DMS53 treated with DMSO at 0.1 percent for 48 hours (cell line): ENCODE data around the gene ITGAE.
A peak's percentile ranks its signal among the peaks of the same experiment; 100 is the strongest.
"Not testable (repeated sequence)": the region's sequence is repeated elsewhere in the genome, so short reads cannot be mapped to it uniquely, and the experiment has no call there.

ENCODE experiments used
- DNase-seq: peaks from one replicate; lab custom pipeline; 2025; ENCODE audit not compliant: unreplicated experiment; lab: John Stamatoyannopoulos, UW

The ITGAE gene, protein sequence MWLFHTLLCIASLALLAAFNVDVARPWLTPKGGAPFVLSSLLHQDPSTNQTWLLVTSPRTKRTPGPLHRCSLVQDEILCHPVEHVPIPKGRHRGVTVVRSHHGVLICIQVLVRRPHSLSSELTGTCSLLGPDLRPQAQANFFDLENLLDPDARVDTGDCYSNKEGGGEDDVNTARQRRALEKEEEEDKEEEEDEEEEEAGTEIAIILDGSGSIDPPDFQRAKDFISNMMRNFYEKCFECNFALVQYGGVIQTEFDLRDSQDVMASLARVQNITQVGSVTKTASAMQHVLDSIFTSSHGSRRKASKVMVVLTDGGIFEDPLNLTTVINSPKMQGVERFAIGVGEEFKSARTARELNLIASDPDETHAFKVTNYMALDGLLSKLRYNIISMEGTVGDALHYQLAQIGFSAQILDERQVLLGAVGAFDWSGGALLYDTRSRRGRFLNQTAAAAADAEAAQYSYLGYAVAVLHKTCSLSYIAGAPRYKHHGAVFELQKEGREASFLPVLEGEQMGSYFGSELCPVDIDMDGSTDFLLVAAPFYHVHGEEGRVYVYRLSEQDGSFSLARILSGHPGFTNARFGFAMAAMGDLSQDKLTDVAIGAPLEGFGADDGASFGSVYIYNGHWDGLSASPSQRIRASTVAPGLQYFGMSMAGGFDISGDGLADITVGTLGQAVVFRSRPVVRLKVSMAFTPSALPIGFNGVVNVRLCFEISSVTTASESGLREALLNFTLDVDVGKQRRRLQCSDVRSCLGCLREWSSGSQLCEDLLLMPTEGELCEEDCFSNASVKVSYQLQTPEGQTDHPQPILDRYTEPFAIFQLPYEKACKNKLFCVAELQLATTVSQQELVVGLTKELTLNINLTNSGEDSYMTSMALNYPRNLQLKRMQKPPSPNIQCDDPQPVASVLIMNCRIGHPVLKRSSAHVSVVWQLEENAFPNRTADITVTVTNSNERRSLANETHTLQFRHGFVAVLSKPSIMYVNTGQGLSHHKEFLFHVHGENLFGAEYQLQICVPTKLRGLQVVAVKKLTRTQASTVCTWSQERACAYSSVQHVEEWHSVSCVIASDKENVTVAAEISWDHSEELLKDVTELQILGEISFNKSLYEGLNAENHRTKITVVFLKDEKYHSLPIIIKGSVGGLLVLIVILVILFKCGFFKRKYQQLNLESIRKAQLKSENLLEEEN

DNA sequence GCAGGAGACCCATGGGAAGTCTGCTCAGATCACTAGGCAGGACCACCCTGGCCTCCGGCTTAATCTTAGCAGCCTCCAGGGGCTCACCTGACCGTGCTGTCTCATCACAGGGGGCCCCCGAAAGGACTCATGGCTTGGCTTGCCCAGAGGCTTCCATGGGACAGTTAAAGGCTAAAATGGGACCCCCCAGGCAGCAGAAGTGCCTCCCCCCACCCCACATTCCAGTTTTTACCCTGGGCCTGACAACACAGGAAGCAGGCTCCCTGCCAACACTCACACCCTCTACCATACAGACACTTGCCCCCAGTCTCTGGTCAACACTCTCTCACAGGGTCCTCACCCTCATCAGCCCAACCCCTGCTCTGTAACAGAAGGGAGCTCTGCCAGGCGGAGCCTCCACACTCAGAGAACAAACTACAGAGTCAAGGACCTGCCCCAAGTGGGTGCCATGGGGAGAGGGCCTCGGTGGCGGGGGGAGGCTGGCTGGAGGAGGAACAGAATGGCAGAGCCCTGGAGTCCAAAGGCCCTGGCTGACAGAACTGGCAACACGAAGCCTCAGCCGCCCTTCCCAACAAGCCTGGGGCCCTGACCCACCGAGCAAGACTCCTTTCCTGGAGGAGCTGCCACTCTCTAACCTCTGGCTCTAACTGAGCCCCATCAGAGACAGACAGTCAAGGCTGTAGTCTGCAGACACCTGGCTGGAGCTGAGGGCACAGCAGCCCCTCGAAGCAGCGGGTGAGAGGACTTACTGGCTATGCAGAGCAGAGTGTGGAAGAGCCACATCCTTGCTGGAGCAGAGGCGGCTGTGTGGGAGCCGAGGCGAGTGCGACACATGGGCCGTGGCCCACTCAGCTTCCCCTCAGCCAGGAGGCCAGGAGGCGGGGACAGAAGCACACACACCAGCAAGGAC lies at the start of gene ITGAE:
ITGAE (minus strand) TSS at position 827 of the 910 bp plus-strand sequence; CDS start at position 783, 44 bp downstream.
- no peak for DNase-seq

DNA sequence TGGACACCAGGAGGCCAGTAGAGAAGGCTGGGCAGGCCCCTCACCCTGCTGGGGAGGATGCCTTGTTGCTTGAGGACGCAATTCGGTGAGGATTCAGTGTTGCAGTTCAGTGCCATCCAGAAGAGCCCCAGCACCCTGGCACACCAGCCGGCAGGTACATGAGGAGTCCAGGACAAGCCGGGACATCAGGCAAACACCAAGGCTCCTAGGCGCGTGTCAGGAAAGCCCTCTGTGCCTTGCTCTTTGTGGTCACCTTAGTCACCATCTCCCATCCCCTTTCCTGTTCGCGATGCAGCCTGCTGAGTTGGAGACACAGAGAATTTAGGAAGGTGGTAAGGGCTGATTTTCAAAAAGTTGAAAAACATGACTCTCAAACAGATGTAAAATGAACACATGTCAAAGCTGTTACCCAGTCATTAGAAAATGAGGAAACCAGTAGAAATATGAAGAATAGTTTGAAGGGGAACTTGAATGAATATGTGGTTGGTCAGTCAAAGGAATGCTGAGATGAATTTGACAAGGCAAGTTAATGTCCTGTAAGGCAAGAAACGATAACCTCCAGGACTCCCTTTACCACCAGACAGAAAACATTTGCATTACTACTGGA lies 47.3 kb upstream of the ITGAE start:
- no peak for DNase-seq

DNA sequence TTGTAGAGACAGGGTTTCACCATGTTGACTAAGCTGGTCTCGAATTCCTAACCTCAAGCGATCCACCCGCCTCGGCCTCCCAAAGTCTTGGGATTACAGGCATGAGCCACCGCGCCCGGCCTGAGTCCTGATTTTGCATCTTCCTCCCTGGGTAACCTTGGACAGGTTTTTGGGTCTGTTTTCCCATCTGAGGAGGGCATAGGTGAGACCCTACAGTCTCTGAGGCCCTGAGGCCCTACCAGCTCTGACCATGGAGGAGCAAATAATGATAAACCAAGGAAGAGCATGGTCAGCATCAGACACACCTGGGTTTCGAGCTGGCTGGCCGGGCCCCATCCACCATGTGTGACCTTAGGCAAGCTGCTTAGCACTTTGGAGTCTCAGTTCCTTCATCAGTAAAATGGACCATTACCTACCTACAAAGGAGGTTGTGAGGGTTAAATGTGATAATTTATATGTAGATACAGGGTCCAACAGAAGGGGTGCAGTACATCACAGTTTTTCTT lies 46.2 kb upstream of the ITGAE start:
- DNase-seq, result no peak

DNA sequence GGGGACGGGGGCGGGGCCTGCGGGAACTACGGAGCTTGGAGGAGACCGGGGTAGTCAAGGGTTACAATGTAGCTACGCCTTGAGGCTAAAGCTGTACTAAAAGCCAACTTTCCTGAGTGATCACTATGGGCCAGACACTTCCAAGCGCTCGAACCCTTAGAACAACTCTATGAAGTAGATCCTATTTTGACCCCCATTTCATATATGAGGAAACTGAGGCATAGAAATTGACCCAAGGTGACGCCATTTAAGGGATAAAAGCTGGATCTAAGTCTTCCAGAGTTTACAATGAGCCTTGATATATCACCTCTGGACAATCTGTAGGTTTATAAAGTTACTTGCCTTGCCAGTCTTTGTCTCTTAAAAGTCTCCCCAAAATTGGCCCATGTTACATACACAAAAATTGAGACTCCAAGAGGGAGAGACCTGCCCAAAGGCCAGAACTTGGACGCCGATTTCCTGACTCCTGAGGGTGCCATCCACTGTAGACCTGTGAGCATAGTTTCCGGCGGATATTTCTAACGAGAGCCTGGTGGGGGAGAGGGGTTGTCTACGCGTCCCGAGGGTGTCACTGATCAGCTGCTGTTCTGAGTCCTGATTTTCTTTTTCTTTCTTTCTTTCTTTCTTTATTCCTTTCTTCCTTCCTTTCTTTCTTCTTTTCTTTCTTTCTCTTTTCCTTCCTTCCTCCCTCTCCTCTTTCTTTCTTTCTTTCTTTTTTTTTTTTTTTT lies 45.6 kb upstream of the ITGAE start:
- no peak for DNase-seq

DNA sequence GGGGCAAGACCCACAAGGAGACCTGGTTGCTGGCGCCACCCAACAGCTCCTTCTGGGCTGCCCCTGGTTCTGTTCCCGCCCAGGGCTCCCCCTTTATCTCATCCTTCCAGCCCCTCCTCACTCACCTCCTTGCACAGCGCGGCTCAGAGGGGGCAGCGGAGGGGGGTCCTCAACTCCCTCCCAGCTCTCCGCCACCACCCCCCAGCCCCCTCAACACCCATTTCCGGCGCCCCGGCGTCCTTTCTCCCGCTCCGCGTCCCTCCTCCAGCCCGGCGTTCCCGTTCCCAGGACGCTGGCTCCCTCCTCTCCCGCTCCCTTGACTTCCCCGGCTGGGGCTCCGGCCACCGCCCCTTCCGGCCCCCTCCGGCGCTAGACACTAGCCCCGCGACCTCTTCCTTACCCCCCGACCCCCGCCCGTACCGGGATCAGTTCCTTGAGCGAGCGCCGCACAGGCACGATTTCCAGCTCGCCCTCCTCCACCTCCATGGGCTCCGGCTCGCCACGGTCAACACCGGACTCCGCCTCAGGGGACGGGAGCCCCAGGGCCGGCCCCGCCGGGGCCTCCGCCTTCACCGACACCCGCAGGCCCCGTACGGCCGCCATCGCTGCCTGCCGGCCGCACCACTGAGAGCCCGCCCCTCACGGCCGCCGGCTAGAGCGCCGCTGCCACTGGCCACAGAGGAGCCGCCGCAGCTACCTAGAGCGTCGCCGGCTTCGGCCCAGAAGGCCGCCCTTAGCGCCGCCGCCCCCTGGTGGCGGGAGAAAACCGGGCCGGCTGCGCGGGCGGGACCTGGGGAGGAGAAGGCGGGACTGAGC lies 44.8 kb upstream of the ITGAE start, which contains the start of gene NCBP3:
NCBP3 (minus strand) TSS at position 626 of the 816 bp plus-strand sequence; CDS start at position 603, 23 bp downstream.
- peak; percentile 75 for DNase-seq

DNA sequence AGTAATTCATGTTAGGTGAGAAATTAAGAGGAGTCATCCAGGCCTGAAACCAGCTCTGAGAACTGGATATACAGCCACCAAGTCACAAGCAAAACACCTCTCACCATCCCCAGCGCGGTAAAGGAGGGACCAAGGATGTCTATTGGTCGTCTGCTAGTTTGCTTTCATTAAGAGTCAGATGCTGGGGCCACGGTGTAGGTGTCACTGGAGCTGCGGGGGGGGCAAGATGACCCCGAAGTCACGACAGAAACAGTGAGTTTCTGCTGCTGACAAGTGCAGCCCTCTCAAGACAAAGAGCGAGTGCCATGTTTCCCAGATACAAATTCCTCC lies 44.3 kb upstream of the ITGAE start:
- DNase-seq, result no peak

DNA sequence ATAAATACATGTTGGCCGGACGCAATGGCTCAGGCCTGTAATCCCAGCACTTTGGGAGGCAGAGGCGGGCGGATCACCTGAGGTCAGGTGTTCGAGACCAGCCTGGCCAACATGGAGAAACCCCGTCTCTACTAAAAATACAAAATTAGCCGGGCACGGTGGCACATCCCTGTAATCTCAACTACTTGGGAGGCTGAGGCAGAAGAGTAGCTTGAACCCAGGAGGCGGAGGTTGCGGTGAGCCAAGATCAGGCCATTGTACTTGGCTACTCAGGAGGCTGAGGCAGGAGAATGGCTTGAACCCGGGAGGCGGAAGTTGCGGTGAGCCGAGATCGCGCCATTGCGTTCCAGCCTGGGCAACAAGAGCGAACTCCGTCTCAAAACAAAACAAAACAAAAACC lies 43.6 kb upstream of the ITGAE start:
- DNase-seq, result not testable (repeated sequence)

DNA sequence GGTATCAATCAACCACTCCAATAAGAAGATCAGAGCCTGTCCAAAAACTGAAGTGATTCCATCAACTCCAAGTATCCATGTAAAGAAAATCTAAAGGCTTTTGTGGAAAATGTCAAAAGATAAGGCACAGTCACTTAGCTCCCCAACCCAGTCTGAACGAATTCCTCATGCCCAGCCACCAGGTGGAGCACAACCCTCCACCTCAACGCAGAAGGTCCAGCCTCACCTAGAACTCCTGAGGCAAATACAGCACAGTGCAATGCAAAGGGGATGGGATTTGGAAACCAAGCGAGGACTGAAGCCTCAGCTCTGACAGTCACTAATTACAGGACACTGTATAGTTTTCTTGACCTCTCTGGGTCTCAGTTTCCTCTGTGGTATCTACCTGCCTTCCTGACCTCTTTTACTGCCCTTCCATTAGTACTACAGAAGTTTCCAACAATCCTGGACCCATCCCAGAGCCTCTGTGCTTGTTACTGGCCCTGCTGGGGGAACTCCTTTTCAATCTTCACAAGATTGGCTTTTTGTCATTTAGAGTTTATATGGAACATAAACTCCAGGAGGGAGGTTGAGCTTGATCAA lies 43.0 kb upstream of the ITGAE start:
- DNase-seq, result no peak

DNA sequence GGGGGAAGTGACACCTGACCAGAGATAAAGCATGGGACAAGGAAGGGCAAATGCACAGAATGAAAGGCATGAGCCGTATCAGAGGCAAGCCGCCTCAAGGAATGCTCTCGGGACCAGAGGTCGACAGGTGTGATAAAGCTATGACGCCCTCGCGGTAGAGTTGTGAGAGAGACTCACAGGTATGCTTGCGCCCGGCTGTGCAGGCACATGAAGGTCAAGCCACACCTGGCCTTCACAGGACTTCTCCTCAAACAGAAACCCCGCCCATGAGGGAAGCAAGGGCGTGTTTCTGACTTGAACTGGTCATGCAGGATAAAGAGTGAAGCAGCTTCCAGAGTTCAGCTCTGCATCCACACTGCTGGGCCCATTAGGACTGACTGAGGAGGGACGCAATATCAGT lies 37.2 kb upstream of the ITGAE start:
- DNase-seq, result peak; percentile 70

DNA sequence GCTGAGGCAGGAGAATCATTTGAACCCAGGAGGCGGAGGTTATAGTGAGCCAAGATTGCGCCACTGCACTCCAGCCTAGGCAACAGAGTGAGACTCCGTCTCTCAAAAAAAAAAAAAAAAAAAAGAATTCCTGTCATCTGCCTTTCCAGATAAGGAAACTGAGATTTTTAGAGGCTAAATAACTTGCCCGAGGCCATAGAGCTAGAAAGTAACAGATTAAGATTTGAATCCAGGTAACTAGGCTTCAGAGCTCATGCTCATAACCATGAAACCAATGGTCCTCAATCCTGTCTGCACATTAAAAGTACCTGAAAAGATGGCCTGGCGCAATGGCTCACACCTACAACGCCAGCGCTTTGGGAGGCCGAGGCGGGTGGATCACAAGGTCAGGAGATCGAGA lies 35.6 kb upstream of the ITGAE start:
- DNase-seq, result no peak

DNA sequence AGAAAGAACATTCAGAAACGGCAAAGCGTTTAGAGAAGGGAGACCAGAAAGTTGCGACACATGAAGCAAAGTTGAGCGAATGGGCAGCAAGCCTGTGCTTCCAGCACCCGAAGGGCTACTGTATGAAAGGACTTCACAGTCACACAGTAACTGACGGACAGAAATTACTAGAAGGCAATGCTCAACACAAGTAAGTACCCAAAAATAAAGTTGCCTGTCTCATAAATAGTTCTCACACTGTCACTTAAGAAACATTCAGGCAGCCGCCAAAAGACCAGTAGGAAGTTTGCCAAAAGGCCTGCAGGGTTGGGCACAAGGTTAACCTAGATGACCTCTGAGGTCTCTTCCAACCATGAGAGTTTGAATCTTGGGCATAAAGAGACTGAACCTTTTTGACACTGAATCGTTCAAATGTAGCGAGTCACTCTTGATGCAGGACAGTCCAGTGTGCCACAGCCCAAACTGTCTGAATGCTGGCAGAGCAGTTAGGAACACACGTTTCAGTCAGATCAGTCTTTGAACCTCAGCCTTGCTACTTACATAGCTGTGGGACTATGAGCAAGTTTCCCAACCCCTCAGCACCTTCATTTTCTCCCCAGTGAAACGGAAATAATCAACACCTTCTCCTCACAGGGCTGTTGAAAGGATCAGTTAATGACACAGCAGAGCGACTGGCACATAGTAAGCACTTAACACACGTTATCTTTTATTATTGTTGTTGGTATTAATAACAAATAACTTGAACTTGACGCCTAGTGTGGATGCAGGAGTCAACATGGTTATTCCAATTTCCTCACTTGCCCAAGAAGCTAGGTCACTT lies 34.6 kb upstream of the ITGAE start:
- DNase-seq, result no peak

DNA sequence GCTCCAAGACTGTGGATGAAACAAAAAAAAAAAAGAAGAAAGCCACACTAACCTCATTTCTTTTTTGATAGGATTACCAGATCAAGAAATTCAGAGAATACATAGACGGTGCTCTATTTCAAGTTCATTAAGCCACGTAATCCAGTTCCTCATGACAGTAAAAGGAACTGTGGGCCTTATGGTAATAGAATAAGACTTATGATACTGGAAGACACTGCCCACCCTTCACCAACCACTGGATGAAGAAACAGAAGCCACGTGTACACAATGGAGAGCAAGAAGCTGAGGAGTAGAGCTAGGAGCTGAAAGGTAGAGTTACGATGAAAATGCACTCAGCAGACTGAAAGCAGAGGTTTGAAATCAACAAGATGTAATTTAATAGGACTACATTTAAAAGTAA lies 33.8 kb upstream of the ITGAE start:
- no peak for DNase-seq

DNA sequence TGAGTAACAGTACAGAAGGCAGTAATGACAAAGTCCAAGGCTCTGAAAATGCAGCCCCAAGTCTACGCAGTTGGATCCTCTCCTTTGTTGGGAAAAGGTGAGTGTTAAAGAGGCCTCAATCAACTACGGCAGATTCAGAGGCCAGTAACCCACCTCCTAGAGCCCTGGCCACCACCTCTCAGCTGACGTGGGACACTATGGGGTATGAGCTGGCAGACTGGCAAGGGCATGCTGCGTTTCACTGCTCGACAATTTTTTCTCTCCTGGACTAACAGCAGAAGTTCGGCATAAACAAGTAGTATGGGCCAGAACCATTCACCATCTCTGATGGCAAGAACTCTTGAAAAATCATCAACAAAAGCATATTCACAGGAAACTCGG lies 27.9 kb upstream of the ITGAE start:
- DNase-seq, result no peak

DNA sequence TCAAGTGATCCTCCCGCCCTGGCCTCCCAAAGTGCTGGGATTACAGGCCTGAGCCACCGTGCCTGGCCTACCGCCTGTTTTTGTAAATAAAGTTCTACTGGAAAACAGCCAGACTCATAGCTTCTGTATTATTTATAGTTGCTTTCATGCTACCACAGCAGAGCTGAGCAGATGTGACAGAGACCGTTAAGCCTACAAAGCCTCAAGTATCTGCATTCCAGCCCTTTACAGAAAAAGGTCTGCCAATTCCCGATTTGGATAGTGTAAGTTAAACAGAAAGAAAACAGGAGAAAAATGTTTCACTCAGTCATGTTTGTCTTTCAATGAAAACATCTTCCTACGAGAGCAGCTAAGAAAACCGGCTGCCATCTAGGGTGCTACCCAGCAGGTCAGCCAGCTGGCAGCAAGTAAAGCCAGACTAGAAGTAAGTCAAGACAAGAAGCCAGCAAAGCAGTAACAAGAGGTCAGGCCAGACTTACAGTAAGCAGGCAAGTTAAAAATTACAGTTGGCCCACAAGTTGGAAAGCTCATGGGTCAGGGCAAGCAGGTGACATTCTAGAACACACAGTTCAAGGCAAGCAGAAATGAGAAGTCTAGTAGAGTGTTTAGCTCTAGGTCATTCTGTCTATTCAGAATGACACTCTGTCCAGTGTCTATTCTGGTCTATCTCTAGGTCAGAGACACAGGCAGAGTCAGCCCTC lies 27.3 kb upstream of the ITGAE start:
- no peak for DNase-seq

DNA sequence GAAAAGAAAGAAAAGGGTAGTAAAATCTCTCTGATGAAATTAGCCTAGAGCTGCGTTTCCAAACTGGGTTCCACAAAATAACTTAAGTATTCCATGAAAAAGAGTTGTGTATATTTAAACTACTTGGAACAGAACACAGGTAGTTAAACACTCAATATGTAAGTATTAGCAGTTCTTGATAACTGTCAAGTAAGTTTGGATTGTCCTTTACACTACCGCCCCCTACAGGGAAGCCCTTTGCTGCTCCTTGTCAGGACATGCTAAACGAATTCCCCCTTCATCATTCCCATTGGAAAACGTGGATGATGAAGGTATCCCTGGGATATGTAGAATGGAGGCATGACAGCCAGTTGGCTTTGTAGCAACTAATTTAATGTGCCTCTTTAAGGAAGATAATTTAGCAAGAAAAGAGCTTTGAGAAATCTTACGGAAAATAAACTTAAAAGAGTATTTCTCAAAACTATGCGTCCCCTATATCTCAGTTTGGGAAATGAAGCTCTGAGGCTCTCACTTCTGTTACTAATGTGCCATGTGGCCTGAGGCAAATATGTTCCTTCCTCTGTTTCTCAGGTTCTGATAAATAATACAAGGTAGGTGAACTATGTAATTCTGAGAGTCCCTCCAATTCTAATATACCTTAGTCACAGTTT lies 26.3 kb upstream of the ITGAE start:
- DNase-seq, result peak; percentile 11

DNA sequence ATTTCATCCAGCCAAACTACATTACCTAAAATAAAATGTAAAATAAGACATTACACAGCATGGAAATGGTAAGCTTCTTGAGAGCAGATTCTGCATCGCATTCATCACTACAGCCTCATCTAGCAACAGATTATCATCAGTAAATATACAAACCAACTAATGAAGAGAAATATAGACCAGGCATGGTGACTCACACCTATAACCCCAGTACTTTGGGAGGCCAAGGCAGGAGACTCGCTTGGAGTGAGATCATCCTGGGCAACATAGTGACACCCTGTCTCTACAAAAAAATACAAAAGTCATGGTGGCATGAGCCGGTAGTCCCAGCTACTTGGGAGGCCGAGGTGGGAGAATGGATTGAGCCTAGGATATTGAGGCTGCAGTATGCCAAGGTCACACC lies 25.2 kb upstream of the ITGAE start:
- no peak for DNase-seq
